Daoy (cell line): Measurements from ENCODE around the gene HSD3B7. TPM values are rescaled to one million over a fixed set of nuclear protein-coding genes. Genes with fewer than 3 reads are reported as not detected.

Source experiments
- DNase-seq: peaks from one replicate; pipeline ENCODE4 v3.0.0-alpha.2; 2015; ENCODE audit warnings: low read depth
- total RNA-seq: library from RNA; depleted of rRNA; stranded (reverse); fragments of >200 nt; shearing (Covaris generic); gene quantifications from 2 replicates; pipeline ENCODE4 v1.2.3, GENCODE V29; 2014

The HSD3B7 gene
- total RNA-seq, 1 experiment from 2014 or later = 3.8 TPM

- peak; percentile 90 for DNase-seq
Measured at GRCh38 chr16:30956601-30957455, 28.2 kb upstream of the HSD3B7 start.

DNA sequence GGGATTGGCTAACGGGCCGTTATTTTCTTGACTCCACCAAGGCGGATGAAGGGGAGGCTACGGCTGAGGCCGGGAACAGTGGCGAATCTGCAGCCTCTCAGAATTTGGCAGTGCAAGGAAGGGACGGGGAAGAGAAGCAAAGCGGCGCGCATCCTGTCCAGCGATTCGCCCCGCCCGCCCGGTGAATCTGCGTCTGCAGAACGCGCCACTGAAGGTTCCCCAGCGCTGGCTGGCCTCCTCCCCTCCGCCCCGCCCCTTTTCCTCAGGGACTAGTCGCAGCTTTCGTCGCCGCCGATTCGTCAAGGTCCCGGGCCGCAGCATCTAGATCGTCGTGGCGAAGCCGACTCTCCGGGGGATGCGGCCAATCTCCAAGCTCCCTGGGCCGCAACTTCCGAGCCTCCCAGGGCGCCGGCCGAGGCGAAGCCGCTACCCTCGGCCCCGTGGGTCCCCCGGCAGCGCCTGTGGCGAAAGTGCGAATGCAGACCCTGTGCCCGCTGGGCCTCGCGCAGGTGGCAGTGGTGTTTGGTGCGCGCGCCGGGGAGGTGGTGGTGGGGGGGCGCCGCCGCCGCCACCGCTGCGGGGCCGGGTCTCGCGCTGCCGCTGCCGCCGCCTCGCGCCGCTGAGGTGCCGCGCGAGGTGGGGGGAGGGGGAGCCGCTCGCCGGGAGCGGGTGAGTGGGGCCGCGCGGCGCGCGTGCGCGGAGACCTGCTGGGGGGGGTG, 27.4 kb upstream of the HSD3B7 start, which contains the start of gene SETD1A:
SETD1A (plus strand) TSS at position 299 of the 719 bp plus-strand sequence. CDS start 978 bp downstream, outside the sequence.
- DNase-seq = peak; percentile 96

- DNase-seq = peak; percentile 51
Measured at GRCh38 chr16:30958175-30959079, 26.6 kb upstream of the HSD3B7 start.

GRCh38 chr16:30961384-30961783, 23.6 kb upstream of the HSD3B7 start:
- no peak for DNase-seq

- DNase-seq = no peak
Measured at GRCh38 chr16:30963925-30964511, 21.0 kb upstream of the HSD3B7 start.

DNA sequence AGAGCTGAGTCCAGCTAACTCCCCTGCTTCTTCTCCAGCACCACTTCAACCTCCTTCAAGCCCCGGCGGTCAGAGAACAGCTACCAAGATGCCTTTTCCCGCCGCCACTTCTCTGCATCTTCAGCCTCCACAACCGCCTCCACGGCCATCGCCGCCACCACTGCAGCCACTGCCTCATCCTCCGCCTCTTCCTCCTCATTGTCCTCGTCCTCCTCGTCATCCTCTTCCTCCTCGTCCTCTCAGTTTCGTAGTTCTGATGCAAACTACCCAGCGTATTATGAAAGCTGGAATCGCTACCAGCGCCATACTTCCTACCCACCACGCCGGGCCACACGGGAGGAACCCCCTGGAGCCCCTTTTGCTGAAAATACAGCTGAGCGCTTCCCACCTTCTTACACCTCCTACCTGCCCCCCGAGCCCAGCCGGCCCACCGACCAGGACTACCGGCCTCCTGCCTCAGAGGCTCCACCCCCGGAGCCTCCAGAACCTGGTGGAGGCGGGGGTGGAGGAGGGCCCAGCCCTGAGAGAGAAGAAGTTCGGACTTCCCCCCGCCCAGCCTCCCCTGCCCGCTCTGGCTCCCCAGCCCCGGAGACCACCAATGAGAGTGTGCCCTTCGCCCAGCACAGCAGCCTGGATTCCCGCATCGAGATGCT, 20.3 kb upstream of the HSD3B7 start:
- no peak for DNase-seq

DNA sequence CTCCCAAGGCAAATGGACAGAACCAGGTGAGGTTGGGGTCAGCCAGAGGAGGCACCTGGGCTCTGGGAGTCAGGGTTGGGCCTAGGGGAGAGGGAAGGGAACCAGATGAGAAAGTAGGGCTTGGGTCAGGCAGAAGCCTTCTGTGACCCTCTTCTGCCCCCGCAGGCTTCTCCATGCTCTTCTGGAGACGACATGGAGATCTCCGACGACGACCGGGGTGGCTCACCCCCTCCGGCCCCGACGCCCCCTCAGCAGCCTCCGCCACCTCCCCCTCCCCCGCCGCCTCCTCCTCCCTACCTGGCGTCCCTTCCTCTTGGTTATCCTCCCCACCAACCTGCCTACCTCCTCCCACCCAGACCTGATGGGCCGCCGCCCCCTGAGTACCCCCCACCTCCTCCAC, 19.6 kb upstream of the HSD3B7 start:
- DNase-seq = no peak

- no peak for DNase-seq
Measured at GRCh38 chr16:30966033-30966619, 18.9 kb upstream of the HSD3B7 start.

DNA sequence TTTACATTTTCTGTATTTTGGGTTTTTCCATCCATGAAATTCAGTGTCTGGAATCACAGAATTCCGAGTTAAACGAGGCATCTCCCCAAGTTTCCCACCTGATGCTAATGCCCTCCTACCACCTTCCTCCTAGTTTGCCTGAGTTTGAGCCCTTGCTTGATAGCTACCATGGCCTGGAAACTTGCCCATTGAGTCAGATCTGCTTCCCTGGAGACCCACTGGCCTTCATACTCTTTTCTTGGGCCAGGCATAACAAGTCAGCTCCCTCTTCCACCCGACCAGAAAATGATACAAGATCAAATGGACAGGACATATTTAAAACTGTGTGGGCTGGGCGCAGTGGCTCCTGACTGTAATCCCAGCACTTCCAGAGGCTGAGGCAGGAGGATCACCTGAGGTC, 17.2 kb upstream of the HSD3B7 start:
- DNase-seq = no peak

GRCh38 chr16:30969246-30969842, 15.7 kb upstream of the HSD3B7 start:
- no peak for DNase-seq

GRCh38 chr16:30971298-30971697, 13.7 kb upstream of the HSD3B7 start:
- no peak for DNase-seq

- DNase-seq = no peak
Measured at GRCh38 chr16:30972872-30973271, 12.1 kb upstream of the HSD3B7 start.

DNA sequence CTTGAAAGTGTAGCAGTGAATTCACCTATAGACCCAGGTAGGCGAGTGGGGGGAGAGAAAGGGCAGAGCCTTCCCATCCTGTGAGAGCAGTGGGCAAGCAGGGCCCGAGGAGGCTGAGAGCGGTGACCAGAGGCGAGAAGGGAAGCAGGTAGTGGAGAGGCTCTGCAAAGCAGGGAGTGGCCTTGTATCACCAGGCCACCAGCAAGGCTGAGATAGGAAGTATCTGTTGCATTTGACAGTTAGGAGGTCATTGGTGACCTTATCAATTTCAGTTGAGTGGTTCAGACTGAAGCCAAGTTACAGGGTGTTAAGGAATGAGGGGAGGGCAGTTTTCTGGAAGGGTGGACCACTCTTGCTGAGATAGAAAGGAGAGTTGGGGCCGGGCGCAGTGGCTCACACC, 10.7 kb upstream of the HSD3B7 start:
- DNase-seq = no peak

DNA sequence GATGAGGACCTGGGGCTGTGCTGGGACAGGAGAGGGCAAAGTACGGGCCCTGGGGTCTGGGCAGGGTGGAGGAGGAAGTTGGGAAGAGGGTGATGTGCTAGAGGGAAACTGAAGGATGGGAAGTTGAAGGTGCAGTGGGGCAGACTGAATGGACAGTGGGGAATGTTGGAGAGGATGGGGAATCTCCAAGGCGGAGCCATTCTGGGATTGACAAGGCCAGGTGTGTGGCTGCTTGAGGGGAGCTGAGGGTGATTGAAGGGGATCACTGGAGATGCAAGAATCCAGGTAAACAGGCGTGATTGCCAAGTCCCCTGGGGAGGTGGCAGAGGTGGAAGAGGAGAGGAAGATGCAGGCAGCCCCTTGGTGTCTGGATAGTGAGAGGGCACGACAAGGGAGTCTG, 8.5 kb upstream of the HSD3B7 start:
- DNase-seq = no peak

- DNase-seq = no peak
Measured at GRCh38 chr16:30977502-30977901, 7.5 kb upstream of the HSD3B7 start.

DNA sequence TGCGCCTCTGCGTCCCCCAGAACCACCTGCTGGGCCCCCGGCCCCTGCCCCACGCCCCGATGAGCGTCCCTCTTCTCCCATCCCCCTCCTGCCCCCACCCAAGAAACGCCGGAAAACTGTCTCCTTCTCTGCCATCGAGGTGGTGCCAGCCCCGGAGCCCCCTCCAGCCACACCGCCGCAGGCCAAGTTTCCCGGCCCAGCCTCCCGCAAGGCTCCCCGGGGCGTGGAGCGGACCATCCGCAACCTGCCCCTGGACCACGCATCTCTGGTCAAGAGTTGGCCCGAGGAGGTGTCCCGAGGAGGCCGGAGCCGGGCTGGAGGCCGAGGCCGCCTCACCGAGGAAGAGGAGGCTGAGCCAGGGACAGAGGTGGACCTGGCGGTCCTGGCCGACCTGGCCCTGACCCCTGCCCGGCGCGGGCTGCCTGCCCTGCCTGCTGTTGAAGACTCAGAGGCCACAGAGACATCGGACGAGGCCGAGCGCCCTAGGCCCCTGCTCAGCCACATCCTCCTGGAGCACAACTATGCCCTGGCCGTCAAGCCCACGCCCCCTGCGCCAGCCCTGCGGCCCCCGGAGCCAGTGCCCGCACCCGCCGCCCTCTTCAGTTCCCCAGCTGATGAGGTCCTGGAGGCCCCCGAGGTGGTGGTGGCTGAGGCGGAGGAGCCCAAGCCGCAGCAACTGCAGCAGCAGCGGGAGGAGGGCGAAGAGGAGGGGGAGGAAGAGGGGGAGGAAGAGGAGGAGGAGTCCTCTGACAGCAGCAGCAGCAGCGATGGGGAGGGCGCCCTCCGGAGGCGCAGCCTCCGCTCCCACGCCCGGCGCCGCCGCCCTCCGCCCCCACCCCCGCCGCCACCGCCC, 5.6 kb upstream of the HSD3B7 start:
- DNase-seq = no peak

- DNase-seq = no peak
Measured at GRCh38 chr16:30980023-30980371, 5.0 kb upstream of the HSD3B7 start.

- no peak for DNase-seq
Measured at GRCh38 chr16:30980434-30980833, 4.6 kb upstream of the HSD3B7 start.

- no peak for DNase-seq
Measured at GRCh38 chr16:30980959-30981358, 4.0 kb upstream of the HSD3B7 start.
